ENCODE results near the gene TTYH1. TPM values are rescaled to one million over a fixed set of nuclear protein-coding genes. Genes with fewer than 3 reads are reported as not detected.

The TTYH1 gene
- total and polyA plus RNA-seq, 2 of the 8 experiments (the other 6 are each of a cell fraction or from before 2014, with no cell fraction given) = 26.7 to 46.5 TPM

DNA sequence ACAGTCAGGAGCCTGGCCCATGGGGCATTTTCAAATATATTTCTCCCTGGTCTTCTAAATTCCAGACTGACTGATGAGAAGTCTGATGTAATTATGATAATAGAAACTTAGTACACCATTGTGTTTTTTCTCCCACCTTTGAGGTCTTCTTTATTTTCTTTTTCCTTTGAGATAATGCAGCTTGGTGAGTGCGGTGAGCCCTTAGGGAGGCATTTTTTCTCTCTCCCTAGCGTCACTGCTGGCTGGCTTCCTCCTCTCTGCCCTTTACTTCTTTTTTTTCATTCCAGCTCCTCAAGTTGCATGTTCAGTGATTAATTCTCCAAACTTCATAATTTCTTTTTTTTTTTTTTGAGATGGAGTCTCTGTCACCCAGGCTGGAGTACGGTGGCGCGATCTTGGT is 70.6 kb downstream of the TTYH1 start (continued):
- TF ChIP-seq, protein P1, sequence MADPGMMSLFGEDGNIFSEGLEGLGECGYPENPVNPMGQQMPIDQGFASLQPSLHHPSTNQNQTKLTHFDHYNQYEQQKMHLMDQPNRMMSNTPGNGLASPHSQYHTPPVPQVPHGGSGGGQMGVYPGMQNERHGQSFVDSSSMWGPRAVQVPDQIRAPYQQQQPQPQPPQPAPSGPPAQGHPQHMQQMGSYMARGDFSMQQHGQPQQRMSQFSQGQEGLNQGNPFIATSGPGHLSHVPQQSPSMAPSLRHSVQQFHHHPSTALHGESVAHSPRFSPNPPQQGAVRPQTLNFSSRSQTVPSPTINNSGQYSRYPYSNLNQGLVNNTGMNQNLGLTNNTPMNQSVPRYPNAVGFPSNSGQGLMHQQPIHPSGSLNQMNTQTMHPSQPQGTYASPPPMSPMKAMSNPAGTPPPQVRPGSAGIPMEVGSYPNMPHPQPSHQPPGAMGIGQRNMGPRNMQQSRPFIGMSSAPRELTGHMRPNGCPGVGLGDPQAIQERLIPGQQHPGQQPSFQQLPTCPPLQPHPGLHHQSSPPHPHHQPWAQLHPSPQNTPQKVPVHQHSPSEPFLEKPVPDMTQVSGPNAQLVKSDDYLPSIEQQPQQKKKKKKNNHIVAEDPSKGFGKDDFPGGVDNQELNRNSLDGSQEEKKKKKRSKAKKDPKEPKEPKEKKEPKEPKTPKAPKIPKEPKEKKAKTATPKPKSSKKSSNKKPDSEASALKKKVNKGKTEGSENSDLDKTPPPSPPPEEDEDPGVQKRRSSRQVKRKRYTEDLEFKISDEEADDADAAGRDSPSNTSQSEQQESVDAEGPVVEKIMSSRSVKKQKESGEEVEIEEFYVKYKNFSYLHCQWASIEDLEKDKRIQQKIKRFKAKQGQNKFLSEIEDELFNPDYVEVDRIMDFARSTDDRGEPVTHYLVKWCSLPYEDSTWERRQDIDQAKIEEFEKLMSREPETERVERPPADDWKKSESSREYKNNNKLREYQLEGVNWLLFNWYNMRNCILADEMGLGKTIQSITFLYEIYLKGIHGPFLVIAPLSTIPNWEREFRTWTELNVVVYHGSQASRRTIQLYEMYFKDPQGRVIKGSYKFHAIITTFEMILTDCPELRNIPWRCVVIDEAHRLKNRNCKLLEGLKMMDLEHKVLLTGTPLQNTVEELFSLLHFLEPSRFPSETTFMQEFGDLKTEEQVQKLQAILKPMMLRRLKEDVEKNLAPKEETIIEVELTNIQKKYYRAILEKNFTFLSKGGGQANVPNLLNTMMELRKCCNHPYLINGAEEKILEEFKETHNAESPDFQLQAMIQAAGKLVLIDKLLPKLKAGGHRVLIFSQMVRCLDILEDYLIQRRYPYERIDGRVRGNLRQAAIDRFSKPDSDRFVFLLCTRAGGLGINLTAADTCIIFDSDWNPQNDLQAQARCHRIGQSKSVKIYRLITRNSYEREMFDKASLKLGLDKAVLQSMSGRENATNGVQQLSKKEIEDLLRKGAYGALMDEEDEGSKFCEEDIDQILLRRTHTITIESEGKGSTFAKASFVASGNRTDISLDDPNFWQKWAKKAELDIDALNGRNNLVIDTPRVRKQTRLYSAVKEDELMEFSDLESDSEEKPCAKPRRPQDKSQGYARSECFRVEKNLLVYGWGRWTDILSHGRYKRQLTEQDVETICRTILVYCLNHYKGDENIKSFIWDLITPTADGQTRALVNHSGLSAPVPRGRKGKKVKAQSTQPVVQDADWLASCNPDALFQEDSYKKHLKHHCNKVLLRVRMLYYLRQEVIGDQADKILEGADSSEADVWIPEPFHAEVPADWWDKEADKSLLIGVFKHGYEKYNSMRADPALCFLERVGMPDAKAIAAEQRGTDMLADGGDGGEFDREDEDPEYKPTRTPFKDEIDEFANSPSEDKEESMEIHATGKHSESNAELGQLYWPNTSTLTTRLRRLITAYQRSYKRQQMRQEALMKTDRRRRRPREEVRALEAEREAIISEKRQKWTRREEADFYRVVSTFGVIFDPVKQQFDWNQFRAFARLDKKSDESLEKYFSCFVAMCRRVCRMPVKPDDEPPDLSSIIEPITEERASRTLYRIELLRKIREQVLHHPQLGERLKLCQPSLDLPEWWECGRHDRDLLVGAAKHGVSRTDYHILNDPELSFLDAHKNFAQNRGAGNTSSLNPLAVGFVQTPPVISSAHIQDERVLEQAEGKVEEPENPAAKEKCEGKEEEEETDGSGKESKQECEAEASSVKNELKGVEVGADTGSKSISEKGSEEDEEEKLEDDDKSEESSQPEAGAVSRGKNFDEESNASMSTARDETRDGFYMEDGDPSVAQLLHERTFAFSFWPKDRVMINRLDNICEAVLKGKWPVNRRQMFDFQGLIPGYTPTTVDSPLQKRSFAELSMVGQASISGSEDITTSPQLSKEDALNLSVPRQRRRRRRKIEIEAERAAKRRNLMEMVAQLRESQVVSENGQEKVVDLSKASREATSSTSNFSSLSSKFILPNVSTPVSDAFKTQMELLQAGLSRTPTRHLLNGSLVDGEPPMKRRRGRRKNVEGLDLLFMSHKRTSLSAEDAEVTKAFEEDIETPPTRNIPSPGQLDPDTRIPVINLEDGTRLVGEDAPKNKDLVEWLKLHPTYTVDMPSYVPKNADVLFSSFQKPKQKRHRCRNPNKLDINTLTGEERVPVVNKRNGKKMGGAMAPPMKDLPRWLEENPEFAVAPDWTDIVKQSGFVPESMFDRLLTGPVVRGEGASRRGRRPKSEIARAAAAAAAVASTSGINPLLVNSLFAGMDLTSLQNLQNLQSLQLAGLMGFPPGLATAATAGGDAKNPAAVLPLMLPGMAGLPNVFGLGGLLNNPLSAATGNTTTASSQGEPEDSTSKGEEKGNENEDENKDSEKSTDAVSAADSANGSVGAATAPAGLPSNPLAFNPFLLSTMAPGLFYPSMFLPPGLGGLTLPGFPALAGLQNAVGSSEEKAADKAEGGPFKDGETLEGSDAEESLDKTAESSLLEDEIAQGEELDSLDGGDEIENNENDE (IDR thresholded peaks at IDR 0.05; ENCODE audit: insufficient replicate concordance, low read length) = no peak
- TF ChIP-seq SRF (IDR thresholded peaks at IDR 0.05; ENCODE audit: low read depth, low read length) (no peak), SP1 (IDR thresholded peaks at IDR 0.05; ENCODE audit: low read depth, low read length) (no peak), HDAC6 (IDR thresholded peaks at IDR 0.05; ENCODE audit: low read depth, low read length) (no peak), EZH2 (IDR thresholded peaks at IDR 0.05; ENCODE audit: low read depth, low read length, severe bottlenecking) (no peak), JUND (IDR thresholded peaks at IDR 0.05; ENCODE audit: low read length) (no peak), SIN3A (conservative IDR thresholded peaks at IDR 0.05 in 1 of 2, IDR thresholded peaks at IDR 0.05 in 1 of 2; ENCODE audit: low read depth in 1 of 2, low read length in 2 of 2) (no peak), SIX5 (IDR thresholded peaks at IDR 0.05; ENCODE audit: low read depth, low read length) (no peak), CREB1 (IDR thresholded peaks at IDR 0.05) (no peak), CTBP2 (IDR thresholded peaks at IDR 0.05; ENCODE audit: borderline replicate concordance, insufficient read depth, insufficient read length, low read length) (no peak)
- TF ChIP-seq, protein P2, sequence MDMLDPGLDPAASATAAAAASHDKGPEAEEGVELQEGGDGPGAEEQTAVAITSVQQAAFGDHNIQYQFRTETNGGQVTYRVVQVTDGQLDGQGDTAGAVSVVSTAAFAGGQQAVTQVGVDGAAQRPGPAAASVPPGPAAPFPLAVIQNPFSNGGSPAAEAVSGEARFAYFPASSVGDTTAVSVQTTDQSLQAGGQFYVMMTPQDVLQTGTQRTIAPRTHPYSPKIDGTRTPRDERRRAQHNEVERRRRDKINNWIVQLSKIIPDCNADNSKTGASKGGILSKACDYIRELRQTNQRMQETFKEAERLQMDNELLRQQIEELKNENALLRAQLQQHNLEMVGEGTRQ (IDR thresholded peaks at IDR 0.05; ENCODE audit: low read length) = no peak

Data from H1 (cell line).